ENCODE data around the gene ABHD18.

DNA sequence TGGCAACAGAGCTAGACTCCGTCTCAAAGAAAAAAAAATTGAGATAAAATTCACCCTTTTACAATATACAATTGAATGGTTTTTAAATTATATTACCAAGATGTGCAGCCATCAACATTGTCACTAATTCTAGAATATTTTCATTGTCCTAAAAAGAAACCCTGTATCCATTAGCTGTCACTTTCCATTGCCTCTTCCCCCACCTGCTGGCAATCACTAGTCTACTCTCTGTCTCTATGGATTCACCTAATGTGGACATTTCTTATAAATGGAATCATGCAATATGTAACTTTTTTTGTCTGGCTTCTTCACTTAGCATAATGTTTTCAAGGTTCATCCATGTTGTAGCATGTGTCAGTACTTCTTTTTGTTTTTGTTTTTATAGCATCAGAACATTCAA lies 20.8 kb downstream of the ABHD18 start:
- TF ChIP-seq RAD21 (conservative IDR thresholded peaks at IDR 0.05) (no peak), EP300 (conservative IDR thresholded peaks at IDR 0.05; ENCODE audit: poor library complexity, severe bottlenecking) (no peak), EZH2 (IDR thresholded peaks at IDR 0.05; ENCODE audit: borderline replicate concordance, insufficient read depth, low read length, poor library complexity, severe bottlenecking) (no peak)
- TF ChIP-seq, protein P1, sequence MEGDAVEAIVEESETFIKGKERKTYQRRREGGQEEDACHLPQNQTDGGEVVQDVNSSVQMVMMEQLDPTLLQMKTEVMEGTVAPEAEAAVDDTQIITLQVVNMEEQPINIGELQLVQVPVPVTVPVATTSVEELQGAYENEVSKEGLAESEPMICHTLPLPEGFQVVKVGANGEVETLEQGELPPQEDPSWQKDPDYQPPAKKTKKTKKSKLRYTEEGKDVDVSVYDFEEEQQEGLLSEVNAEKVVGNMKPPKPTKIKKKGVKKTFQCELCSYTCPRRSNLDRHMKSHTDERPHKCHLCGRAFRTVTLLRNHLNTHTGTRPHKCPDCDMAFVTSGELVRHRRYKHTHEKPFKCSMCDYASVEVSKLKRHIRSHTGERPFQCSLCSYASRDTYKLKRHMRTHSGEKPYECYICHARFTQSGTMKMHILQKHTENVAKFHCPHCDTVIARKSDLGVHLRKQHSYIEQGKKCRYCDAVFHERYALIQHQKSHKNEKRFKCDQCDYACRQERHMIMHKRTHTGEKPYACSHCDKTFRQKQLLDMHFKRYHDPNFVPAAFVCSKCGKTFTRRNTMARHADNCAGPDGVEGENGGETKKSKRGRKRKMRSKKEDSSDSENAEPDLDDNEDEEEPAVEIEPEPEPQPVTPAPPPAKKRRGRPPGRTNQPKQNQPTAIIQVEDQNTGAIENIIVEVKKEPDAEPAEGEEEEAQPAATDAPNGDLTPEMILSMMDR (IDR thresholded peaks at IDR 0.05; ENCODE audit: poor library complexity, severe bottlenecking), result no peak
